G401.6 (cell line): ENCODE measurements around the gene INAVA.
"Not testable (repeated sequence)": the region's sequence is repeated elsewhere in the genome, so short reads cannot be mapped to it uniquely, and the experiment has no call there.

Experiments
- FAIRE-seq: peaks from 2 replicates; lab custom pipeline; 2012; peaks lifted over from hg19 to GRCh38; lab: Jason Lieb, UNC

Gene INAVA

GRCh38 chr1:200922406-200922805 is 27.7 kb downstream of the INAVA start:
- FAIRE-seq: no peak

- no peak for FAIRE-seq
Observed at GRCh38 chr1:200923601-200924000, 28.9 kb downstream of the INAVA start.

GRCh38 chr1:200925831-200926230 is 31.1 kb downstream of the INAVA start:
- no peak for FAIRE-seq

- FAIRE-seq: no peak
Observed at GRCh38 chr1:200929530-200930278, 35.0 kb downstream of the INAVA start.

- not testable (repeated sequence) for FAIRE-seq
Observed at GRCh38 chr1:200930285-200930684, 35.6 kb downstream of the INAVA start.

GRCh38 chr1:200931776-200932175 is 37.1 kb downstream of the INAVA start:
- FAIRE-seq: no peak

GRCh38 chr1:200934676-200935245 is 40.1 kb downstream of the INAVA start:
- FAIRE-seq: no peak

- FAIRE-seq: not testable (repeated sequence)
Observed at GRCh38 chr1:200935286-200935962, 40.7 kb downstream of the INAVA start.

- no peak for FAIRE-seq
Observed at GRCh38 chr1:200938955-200939354, 44.3 kb downstream of the INAVA start.

GRCh38 chr1:200945111-200945510 is 50.4 kb downstream of the INAVA start:
- no peak for FAIRE-seq

GRCh38 chr1:200947059-200947566 is 52.4 kb downstream of the INAVA start:
- FAIRE-seq: no peak

- no peak for FAIRE-seq
Observed at GRCh38 chr1:200949626-200950025, 54.9 kb downstream of the INAVA start.

- no peak for FAIRE-seq
Observed at GRCh38 chr1:200951016-200951415, 56.3 kb downstream of the INAVA start.

GRCh38 chr1:200954434-200954833 is 59.7 kb downstream of the INAVA start:
- no peak for FAIRE-seq

- no peak for FAIRE-seq
Observed at GRCh38 chr1:200958597-200958996, 63.9 kb downstream of the INAVA start.

- FAIRE-seq: no peak
Observed at GRCh38 chr1:200959411-200959921, 64.8 kb downstream of the INAVA start.

- FAIRE-seq: no peak
Observed at GRCh38 chr1:200960236-200960947, 65.7 kb downstream of the INAVA start.

- FAIRE-seq: no peak
Observed at GRCh38 chr1:200960948-200961340, 66.2 kb downstream of the INAVA start.

- not testable (repeated sequence) for FAIRE-seq
Observed at GRCh38 chr1:200962151-200962550, 67.5 kb downstream of the INAVA start.

GRCh38 chr1:200962631-200963030 is 67.9 kb downstream of the INAVA start:
- no peak for FAIRE-seq

- FAIRE-seq: no peak
Observed at GRCh38 chr1:200963076-200963475, 68.4 kb downstream of the INAVA start.

GRCh38 chr1:200963888-200964287 is 69.2 kb downstream of the INAVA start:
- not testable (repeated sequence) for FAIRE-seq
